AG08395 (cell line): ENCODE results near the gene F13A1.
"Not testable (repeated sequence)": the region's sequence is repeated elsewhere in the genome, so short reads cannot be mapped to it uniquely, and the experiment has no call there.

ENCODE experiments used
- DNase-seq: peaks from one replicate; pipeline ENCODE4 v3.0.0; 2012; ENCODE audit warnings: mixed read lengths, low spot score

The F13A1 gene

GRCh38 chr6:6317825-6318733 lies 2.4 kb downstream of the F13A1 start:
- DNase-seq = no peak

GRCh38 chr6:6317386-6317785 lies 3.1 kb downstream of the F13A1 start:
- no peak for DNase-seq

DNA sequence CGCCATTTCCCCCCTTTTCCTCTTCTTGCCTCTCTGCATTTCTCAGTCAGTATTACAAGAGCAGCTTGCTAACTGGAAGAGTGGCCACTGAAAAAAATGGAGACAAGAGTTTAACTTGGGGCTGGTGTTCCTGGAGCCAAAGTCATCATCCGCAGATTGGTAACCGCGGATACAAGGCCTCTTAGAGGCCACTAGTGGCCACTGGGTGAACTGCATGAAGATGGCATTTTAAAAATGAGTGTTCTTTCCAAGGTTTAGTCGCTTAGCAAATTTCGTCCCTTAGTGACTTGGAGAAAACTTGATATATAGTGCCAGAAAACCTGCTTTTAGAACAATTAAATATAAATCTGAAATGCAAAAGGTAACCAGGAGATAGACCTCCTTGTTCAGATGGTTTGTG lies 4.8 kb downstream of the F13A1 start:
- peak; percentile 44 for DNase-seq

- DNase-seq = no peak
Measured at GRCh38 chr6:6314596-6314995, 5.9 kb downstream of the F13A1 start.

DNA sequence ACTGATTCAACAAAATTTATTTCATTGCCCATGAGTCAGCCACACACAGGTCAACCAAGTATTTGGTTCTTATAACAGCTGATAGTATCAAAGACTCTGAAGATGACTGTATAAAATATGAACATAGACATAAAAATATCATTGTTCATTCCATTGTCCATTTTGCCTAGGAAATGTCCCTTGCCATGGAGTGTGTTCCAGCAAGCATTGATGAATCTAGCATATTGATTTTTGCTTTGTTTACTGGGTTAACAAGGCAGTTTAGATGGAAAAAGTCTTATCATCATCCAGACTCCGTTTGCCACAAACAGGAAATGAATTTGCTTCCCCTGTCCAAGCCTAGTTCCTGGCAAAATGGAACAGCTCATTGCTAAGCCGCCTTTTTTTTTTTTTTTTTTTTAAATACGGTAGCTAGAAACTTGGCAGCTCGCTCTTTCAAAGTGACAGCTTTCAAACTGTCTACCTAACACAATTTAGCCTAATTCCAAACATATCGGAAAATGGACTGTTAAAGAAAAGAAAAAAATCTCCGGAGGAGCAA lies 7.5 kb downstream of the F13A1 start:
- DNase-seq = no peak

DNA sequence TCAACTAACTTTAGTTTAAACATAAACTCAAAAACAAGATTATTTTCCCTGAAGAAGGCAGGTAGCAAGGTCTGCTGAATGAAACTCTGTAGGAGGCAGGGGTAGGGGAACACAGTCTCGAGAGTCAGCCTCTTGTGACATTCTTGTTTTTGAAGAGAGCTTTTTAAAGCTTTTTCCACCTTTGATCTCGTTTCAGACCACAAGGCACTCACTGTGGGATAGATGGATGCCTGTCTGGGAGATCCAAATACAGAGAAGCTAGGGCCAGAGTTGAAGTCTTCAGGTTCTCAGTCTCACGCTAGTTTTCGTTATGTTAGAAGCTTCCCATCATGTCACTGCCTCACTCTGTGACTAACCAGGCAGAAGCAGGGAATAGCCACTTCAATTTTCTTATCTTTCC lies 14.9 kb downstream of the F13A1 start:
- DNase-seq = no peak

- not testable (repeated sequence) for DNase-seq
Measured at GRCh38 chr6:6300383-6300782, 20.1 kb downstream of the F13A1 start.

GRCh38 chr6:6293317-6293716 lies 27.1 kb downstream of the F13A1 start:
- DNase-seq = no peak

DNA sequence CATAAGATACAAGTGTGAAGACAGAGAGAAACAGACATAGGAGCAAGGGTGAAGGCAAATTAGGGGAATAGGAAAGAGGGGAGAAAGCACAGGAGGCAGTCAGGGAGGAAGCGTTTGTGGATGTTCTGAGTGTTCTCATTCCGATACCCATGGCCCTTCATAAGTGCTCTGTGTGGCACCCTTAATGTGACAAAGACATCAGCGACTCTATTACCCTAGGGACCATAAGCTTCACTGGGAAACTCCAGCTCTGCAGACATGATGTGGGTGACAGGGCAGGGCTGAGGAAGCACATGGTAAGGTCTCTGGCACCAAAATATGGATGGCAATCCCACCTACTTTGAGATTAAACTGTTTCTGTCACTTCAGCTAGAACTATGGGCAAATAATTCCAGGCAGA lies 33.0 kb downstream of the F13A1 start:
- DNase-seq = no peak

GRCh38 chr6:6285679-6286078 lies 34.8 kb downstream of the F13A1 start:
- DNase-seq = no peak

DNA sequence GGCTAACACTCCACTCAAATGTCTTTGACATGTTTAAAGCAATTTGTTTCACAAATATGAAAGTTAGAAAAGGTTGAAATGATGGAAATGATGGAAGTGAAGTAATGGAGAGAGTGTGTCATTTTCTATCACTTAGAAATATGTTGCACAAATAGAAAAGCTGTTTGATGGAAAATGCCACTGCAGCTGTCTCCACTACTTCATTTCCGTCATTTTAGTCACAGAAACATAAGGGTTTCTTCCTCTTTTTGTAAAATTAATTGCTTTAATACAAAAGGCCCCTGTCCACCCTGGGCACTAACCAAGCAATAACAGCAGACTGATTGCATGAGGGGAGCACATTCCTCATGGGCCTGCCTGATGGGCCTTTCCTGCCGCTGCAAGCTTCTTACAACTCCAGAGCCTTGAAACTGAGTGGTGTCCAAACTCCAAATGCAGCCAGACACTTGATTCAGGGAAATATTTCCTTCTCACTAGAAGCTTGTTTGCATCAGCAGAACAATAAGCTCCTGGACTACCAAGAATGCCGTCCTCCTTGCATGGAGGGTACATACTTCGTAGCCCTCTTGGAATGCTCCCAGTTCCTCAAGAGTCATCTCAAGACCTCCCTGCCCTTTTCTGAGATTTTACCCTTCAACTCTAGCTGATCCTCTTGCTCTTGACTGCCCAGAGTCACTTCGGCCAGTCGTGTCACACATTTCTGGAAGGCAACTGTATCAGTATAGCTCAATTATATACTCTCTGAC lies 36.1 kb downstream of the F13A1 start:
- no peak for DNase-seq

DNA sequence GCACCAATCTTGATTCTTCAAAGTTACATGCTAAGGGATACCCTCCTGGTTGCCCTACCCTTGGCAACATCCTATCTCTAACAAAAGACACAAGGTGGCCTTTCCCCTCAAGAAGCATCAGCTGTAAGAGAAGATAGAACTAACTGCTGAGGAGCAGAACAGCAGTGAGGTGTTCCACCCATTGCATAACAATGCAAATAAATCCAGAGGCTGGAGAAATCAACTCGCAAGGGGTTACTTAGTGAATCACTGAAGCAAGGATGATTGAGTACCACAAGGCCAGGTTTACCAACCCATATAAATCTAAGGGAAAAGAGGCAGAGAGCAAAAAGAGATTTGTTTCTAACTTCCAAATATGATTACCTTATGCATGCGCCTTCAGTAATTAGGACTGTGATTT lies 36.7 kb downstream of the F13A1 start:
- no peak for DNase-seq

GRCh38 chr6:6282716-6283115 lies 37.7 kb downstream of the F13A1 start:
- DNase-seq = no peak

DNA sequence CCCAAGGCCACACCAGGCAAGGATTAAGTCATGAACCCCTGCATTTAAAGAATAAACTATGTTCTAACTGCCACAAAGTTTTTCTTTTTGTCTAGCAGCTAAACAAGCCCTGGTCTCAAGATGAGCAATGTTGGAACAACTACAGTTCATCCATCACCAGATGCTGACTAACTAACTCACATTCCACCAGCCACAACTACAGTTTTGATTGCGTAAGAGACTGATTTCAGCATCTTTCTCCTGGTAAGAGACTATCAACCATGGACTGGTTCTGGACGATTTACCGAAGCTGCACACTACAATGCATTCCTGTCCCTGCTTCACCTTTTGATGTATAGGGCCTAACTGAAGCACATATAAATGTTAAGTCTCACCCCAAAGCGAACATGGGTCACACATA lies 43.0 kb downstream of the F13A1 start:
- DNase-seq = peak; percentile 84

GRCh38 chr6:6270948-6271535 lies 49.4 kb downstream of the F13A1 start:
- DNase-seq = no peak

DNA sequence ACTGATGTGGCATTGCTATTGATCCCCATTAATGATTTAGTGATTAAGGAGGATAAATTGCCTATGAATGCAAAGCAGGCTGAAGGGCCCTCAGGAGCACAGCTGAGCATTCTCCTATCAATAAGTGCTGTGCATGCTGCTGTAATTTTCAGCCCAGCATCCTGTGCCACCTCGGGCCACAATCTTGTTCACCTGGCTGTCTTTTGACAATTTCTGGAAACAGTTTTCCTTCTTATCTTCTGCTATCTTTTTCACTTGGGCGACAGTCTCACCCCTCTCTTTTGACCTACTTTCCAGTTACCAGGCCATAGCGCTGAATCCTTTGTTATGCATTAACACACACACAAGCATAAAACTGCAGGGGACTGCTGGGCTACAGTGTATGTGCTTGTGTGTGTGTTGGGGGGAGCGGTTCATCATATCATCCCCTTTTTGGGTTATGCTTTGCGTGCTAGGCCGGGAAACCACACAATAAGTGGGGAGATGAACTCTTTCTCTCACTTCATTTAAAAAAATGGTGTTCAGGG lies 60.2 kb downstream of the F13A1 start:
- no peak for DNase-seq

DNA sequence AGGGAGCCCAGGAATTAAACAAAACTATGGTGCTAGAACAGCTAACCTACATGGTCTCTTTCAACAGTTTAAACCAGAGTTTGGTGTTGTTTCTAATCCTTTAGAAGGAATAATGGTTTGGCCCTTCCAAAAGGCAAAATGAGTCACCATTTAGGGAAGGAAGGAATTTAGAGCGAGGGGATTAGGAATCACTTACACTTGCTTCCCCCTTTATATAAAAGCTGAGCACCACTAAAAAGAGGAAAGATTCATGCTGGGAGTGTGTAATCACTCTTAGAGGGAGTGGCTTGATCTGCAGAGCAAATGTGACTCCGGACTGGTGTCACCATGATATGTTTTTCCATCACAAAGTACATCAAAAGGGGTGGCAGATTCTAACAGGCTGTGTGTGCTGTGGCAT lies 63.6 kb downstream of the F13A1 start:
- DNase-seq = no peak

DNA sequence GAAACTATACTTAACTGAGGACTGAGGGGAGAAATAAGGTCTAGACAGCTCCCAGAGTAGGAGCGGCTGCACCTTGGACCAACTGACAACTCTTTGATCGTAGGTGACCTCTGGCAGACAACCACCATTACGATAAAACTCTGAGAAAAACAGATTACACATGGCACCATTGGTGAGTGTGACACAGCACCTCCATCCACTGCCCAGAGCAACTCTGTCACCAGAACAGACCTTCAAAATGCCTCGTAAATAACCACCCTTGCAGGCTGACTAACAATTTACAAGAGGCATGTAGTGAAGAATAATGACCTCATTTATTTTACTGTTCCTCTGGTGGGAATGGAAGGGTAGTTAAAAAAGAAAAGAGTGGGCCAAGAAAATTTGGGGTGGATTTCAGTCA lies 64.2 kb downstream of the F13A1 start:
- no peak for DNase-seq

DNA sequence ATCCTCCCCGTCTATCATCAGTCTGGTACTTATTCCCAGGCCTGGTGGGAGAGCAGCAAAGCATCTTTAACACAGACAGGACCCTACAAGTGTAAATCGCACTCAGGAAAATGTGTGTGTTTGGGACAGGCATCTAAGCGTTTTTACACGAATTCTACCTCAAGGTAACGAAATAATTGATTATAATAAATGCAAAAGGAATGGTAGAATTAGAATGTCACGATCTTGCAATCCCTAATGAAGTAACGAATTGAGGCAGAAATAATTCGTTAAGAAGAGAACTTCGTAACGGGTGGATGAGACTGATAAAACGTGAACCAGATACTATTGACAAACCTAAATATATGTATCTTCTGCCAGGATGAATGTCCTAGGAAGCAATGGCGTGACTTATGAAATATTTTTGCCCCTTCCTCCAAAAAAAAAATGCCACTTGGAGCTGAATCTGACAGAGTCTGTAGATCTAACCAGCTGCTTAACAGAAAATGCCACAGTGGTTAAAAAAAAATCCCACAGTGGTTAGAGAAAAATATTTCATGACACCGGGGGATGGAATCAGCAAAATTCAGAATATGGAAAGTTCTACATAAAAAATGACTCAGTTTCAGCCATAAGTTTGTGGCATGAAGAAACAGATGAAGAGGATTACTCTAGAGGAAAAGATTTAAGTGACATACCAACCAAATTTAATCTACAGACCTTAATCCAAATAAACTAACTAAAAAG lies 68.7 kb downstream of the F13A1 start:
- no peak for DNase-seq

DNA sequence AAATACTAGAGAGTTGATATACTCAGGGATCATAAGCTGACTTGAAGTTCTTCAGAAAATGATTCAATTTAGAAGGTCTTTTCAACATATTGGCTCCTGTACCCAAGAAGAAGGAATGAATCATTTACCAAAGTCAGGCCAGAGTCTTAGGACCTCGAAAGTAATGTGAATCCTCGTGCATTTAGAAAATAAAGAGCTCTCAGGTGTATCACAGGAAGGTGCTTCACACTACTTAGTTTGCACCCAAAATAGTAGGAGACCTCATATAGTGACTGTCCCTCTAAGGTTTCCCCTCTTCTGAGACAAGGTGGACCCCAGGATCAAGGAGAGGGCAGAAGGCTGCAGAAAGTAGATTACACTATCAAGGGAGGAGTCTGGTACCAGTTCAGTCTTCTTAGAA lies 71.8 kb downstream of the F13A1 start:
- no peak for DNase-seq

DNA sequence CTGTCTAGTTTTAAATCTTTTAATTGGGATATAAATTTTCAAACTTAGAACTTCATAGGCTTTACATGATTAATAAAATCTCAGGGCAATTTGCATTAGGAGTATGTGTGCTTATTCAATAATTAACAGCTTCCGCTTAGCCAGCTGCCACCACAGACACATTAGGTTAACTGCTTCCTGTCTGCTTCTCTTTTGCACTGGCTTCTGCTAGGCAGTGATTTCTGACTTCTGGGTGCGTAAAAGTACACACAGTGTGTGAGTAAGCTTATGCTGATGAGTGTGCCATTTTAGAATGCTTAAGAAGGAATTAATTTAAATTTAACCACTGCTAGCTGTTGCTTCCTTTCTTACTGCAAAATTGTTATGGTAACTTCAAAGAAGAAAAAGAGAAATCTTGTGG lies 73.9 kb downstream of the F13A1 start:
- no peak for DNase-seq

DNA sequence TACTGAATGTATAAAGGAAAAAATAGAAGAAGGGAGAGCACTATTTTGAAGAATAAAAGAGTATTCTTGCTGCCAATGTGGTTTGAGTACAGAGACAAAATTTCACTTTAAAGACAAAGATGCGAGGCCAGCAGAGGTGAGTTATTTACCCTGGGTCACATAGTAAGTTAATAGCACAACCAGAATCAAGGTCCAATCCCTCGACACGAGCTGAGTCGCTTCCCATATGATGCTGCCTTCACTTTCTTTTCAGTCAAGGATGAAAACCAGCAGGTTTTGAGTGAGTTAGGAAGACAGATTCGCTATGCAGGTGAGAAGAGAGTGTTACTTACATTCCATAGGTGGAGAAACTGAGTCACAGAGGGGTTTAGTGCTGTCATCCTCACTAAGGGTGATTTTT lies 75.8 kb downstream of the F13A1 start:
- no peak for DNase-seq
